Neuronal stem cell (in vitro differentiated cells): ENCODE measurements around the gene SUGP2.
A peak's percentile ranks its signal among the peaks of the same experiment; 100 is the strongest.

Experiments used
- DNase-seq: peaks from one replicate; pipeline ENCODE4 v3.0.0-alpha.2; 2013; ENCODE audit warnings: low spot score
- H2AFZ ChIP-seq: one replicate; pipeline ENCODE4 v1.6.1; 2013; ENCODE audit warnings: mild to moderate bottlenecking, low read length, inconsistent platforms
- H2AK5ac ChIP-seq: 2 replicates; pipeline ENCODE4 v1.6.1; 2013; ENCODE audit warnings: low read depth, mild to moderate bottlenecking, inconsistent platforms, low read length, moderate library complexity, mixed read lengths
- H2BK120ac ChIP-seq: 2 replicates; pipeline ENCODE4 v1.6.1; 2013; ENCODE audit warnings: low read depth, mild to moderate bottlenecking, inconsistent platforms, low read length, moderate library complexity, mixed read lengths
- H2BK12ac ChIP-seq: one replicate; pipeline ENCODE4 v1.6.1; 2013; ENCODE audit warnings: low read length, inconsistent platforms
- H2BK15ac ChIP-seq: 2 replicates; pipeline ENCODE4 v1.6.1; 2013; ENCODE audit warnings: mild to moderate bottlenecking, low read length, inconsistent platforms, mixed read lengths
- H2BK5ac ChIP-seq: one replicate; pipeline ENCODE4 v1.6.1; 2013; ENCODE audit warnings: inconsistent platforms, mild to moderate bottlenecking, low read length, moderate library complexity
- H3K14ac ChIP-seq: one replicate; pipeline ENCODE4 v1.6.1; 2013; ENCODE audit warnings: low read length, inconsistent platforms
- H3K18ac ChIP-seq: 2 replicates; pipeline ENCODE4 v1.6.1; 2013; ENCODE audit warnings: low read length, inconsistent platforms
- H3K23ac ChIP-seq: 2 replicates; pipeline ENCODE4 v1.6.1; 2013; ENCODE audit warnings: low read depth, mild to moderate bottlenecking, mixed read lengths, low read length, inconsistent platforms; ENCODE audit not compliant: poor library complexity
- H3K27ac ChIP-seq: replicated peaks from 3 replicates; pipeline ENCODE4 v1.5.1; 2013; ENCODE audit warnings: low read length, inconsistent platforms
- H3K27me3 ChIP-seq, 3 experiments: 2 replicates each; pipeline ENCODE4 v1.6.1; 2013; ENCODE audit warnings: low read length in 3 of 3, mild to moderate bottlenecking in 2 of 3, inconsistent platforms in 1 of 3, low read depth in 1 of 3, mixed read lengths in 1 of 3, moderate library complexity in 1 of 3; ENCODE audit not compliant: control insufficient read depth in 3 of 3, insufficient read depth in 3 of 3
- H3K36me3 ChIP-seq, 2 donors: replicated peaks in 1 of 2; 2 replicates each; pipeline ENCODE4 v1.6.1; 2013; ENCODE audit warnings: low read length in 2 of 2; ENCODE audit not compliant: control insufficient read depth in 2 of 2, insufficient read depth in 2 of 2
- H3K4ac ChIP-seq: 2 replicates; pipeline ENCODE4 v1.6.1; 2013; ENCODE audit warnings: inconsistent platforms, mild to moderate bottlenecking, low read length, moderate library complexity
- H3K4me1 ChIP-seq, 2 donors: 1 replicate in 1 of 2; 2 replicates in 1 of 2; pipeline ENCODE4 v1.6.1; 2013; ENCODE audit warnings: low read length in 2 of 2, low read depth in 1 of 2; ENCODE audit not compliant: control insufficient read depth in 2 of 2, insufficient read depth in 1 of 2
- H3K4me2 ChIP-seq: one replicate; pipeline ENCODE4 v1.6.1; 2013; ENCODE audit warnings: mild to moderate bottlenecking, low read length, inconsistent platforms; ENCODE audit not compliant: insufficient read depth, poor library complexity, severe bottlenecking
- H3K4me3 ChIP-seq, 2 donors: 2 replicates each; pipeline ENCODE4 v1.5.1; 2013; ENCODE audit warnings: low read length in 2 of 2, mild to moderate bottlenecking in 2 of 2, inconsistent platforms in 1 of 2, moderate library complexity in 1 of 2
- H3K79me1 ChIP-seq: one replicate; pipeline ENCODE4 v1.6.1; 2013; ENCODE audit warnings: low read depth, mild to moderate bottlenecking, inconsistent platforms, low read length, moderate library complexity
- H3K9ac ChIP-seq: one replicate; pipeline ENCODE4 v1.6.1; 2013; ENCODE audit warnings: mild to moderate bottlenecking, low read depth, low read length, inconsistent platforms; ENCODE audit not compliant: poor library complexity
- H3K9me3 ChIP-seq, 2 donors: replicated peaks in 1 of 2; 2 replicates each; pipeline versions ENCODE3 to v1.6.1; 2013; ENCODE audit warnings: low read length in 2 of 2, mild to moderate bottlenecking in 2 of 2, inconsistent platforms in 1 of 2, low read depth in 1 of 2, mixed read lengths in 1 of 2, moderate library complexity in 1 of 2; ENCODE audit not compliant: control insufficient read depth in 2 of 2, insufficient read depth in 1 of 2
- H4K8ac ChIP-seq: one replicate; pipeline ENCODE4 v1.6.1; 2013; ENCODE audit warnings: low read depth, mild to moderate bottlenecking, inconsistent platforms, low read length, moderate library complexity
- H4K91ac ChIP-seq: one replicate; pipeline ENCODE4 v1.6.1; 2013; ENCODE audit warnings: low read length, low read depth, mild to moderate bottlenecking, inconsistent platforms; ENCODE audit not compliant: poor library complexity
- WGBS, 2 donors: extraction: QIAGEN DNeasy Blood & Tissue Kit; methylation state at CpG; one replicate each; pipeline ENCODE4 v1.1.7; 2013; ENCODE audit warnings: missing lambda C conversion rate in 2 of 2, mixed read lengths in 1 of 2; ENCODE audit not compliant: insufficient read length in 2 of 2, insufficient replicate concordance in 1 of 2; ENCODE audit errors: extremely low coverage in 2 of 2; 5-methylcytosine and 5-hydroxymethylcytosine counted together

The SUGP2 gene

GRCh38 chr19:19004144-19004543 is 29.2 kb downstream of the SUGP2 start:
- H4K91ac ChIP-seq: no peak overlapping the region
- H2BK15ac ChIP-seq: no peak overlapping the region
- H2BK120ac ChIP-seq: no peak overlapping the region
- H3K14ac ChIP-seq: no peak overlapping the region
- no peak overlapping the region for H2BK12ac ChIP-seq
- H3K79me1 ChIP-seq: no peaks in the 10 kb centered on the region
- no peak overlapping the region for H3K18ac ChIP-seq
- no peak overlapping the region for H4K8ac ChIP-seq
- no peaks in the 10 kb centered on the region for H3K27me3 ChIP-seq
- H3K4me3 ChIP-seq: no peak overlapping the region
- no peaks in the 10 kb centered on the region for H3K9me3 ChIP-seq
- no peak overlapping the region for H2AFZ ChIP-seq
- no peak overlapping the region for H3K23ac ChIP-seq
- H2AK5ac ChIP-seq: no peak overlapping the region
- H2BK5ac ChIP-seq: no peak overlapping the region
- no CpG with 5 or more reads among the region's 18 CpGs for WGBS, 2 donors
- H3K9ac ChIP-seq: no peak overlapping the region
- no peaks in the 10 kb centered on the region for H3K4me1 ChIP-seq
- no peak overlapping the region for H3K27ac ChIP-seq
- no peak for DNase-seq
- H3K36me3 ChIP-seq: peaks cover 56 to 97% of the 10 kb centered on the region in 2 donors
- H3K4me2 ChIP-seq: no peak overlapping the region
- no peak overlapping the region for H3K4ac ChIP-seq

DNA sequence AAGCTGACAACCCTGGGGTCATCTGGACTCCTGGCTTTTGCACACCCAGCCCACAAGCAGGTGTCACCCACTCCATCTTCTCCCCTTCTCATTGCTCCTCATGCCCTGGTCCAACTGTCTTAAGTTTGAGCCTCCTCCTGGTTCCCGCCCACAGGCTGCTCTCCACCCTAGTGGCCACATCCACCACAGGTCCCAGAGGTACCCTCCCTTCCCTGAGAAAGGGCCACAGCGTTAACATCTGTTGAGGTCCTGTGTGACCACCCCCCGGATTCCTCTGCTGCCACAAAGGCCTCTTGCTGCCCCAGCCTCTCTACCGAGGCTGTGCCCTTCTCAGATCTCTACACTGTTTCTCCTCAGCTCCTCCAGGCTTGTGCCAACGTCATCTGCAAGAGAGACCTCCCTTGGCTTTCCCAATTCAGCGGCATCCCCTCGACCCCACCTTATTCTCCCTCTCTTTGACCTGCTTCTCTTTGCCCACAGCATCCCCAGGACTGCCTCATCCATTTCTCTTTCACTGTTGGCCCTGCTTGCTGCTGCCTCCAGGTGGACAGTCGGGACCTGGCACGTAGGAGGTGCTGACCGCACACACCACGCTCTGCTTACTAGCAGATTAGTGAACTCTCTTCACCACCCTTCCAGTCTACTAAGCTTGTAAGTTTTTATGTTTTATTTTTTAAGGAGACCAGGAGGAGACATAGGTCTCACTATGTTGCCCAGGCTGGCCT is 33.3 kb downstream of the SUGP2 start:
- Histone ChIP-seq H2BK12ac (no peak overlapping the region), H2AK5ac (no peak overlapping the region), H3K36me3 (peaks cover 48 to 87% of the 10 kb centered on the region in 2 donors), H3K23ac (no peak overlapping the region), H3K4me1 (peaks cover 2 to 4% of the 10 kb centered on the region in 2 donors), H4K91ac (no peak overlapping the region), H3K27me3 (no peaks in the 10 kb centered on the region), H2BK5ac (no peak overlapping the region), H2BK15ac (no peak overlapping the region), H2BK120ac (no peak overlapping the region), H3K18ac (no peak overlapping the region), H3K79me1 (no peaks in the 10 kb centered on the region), H2AFZ (no peak overlapping the region), H3K14ac (no peak overlapping the region), H3K4me3 (no peak overlapping the region), H3K4me2 (no peak overlapping the region), H3K9ac (peak overlapping the region; percentile 6), H3K4ac (no peak overlapping the region), H4K8ac (no peak overlapping the region), H3K27ac (no peak overlapping the region), H3K9me3 (no peaks in the 10 kb centered on the region)
- no CpG with 5 or more reads among the region's 11 CpGs for WGBS, 2 donors
- no peak for DNase-seq

- no peak overlapping the region for H3K9ac ChIP-seq
- H3K79me1 ChIP-seq: no peaks in the 10 kb centered on the region
- no peak overlapping the region for H3K18ac ChIP-seq
- H3K36me3 ChIP-seq: peaks cover 51 to 87% of the 10 kb centered on the region in 2 donors
- no peak overlapping the region for H4K8ac ChIP-seq
- H2BK120ac ChIP-seq: no peak overlapping the region
- no peak overlapping the region for H3K14ac ChIP-seq
- H2AFZ ChIP-seq: no peak overlapping the region
- DNase-seq: no peak
- no peak overlapping the region for H4K91ac ChIP-seq
- no peak overlapping the region for H3K4me2 ChIP-seq
- H3K23ac ChIP-seq: peak overlapping the region; percentile 52
- H2BK12ac ChIP-seq: no peak overlapping the region
- H2AK5ac ChIP-seq: no peak overlapping the region
- H2BK5ac ChIP-seq: no peak overlapping the region
- no peak overlapping the region for H2BK15ac ChIP-seq
- H3K27me3 ChIP-seq: no peaks in the 10 kb centered on the region
- no CpG with 5 or more reads among the region's 14 CpGs for WGBS, 2 donors
- H3K4me1 ChIP-seq: peaks cover 2 to 4% of the 10 kb centered on the region in 2 donors
- no peak overlapping the region for H3K4me3 ChIP-seq
- no peaks in the 10 kb centered on the region for H3K9me3 ChIP-seq
- no peak overlapping the region for H3K4ac ChIP-seq
- no peak overlapping the region for H3K27ac ChIP-seq
Measured at GRCh38 chr19:18999016-18999758, 34.1 kb downstream of the SUGP2 start.

GRCh38 chr19:18998276-18998675 is 35.0 kb downstream of the SUGP2 start:
- H3K27ac ChIP-seq: no peak overlapping the region
- H3K23ac ChIP-seq: no peak overlapping the region
- H3K4ac ChIP-seq: no peak overlapping the region
- no peaks in the 10 kb centered on the region for H3K27me3 ChIP-seq
- H3K9ac ChIP-seq: no peak overlapping the region
- no peak overlapping the region for H3K18ac ChIP-seq
- H2BK120ac ChIP-seq: no peak overlapping the region
- WGBS, 2 donors: no CpG with 5 or more reads among the region's 8 CpGs
- H4K8ac ChIP-seq: no peak overlapping the region
- peaks cover 2 to 4% of the 10 kb centered on the region in 2 donors for H3K4me1 ChIP-seq
- H2AFZ ChIP-seq: no peak overlapping the region
- H3K9me3 ChIP-seq: no peaks in the 10 kb centered on the region
- no peak overlapping the region for H2BK15ac ChIP-seq
- no peak overlapping the region for H2BK5ac ChIP-seq
- no peak for DNase-seq
- H3K14ac ChIP-seq: no peak overlapping the region
- no peak overlapping the region for H4K91ac ChIP-seq
- no peak overlapping the region for H2BK12ac ChIP-seq
- peaks cover 48 to 87% of the 10 kb centered on the region in 2 donors for H3K36me3 ChIP-seq
- H3K4me2 ChIP-seq: no peak overlapping the region
- no peaks in the 10 kb centered on the region for H3K79me1 ChIP-seq
- no peak overlapping the region for H3K4me3 ChIP-seq
- H2AK5ac ChIP-seq: no peak overlapping the region
